GM12878 (cell line): ENCODE results near the gene ZNFX1. TPM values are rescaled to one million over a fixed set of nuclear protein-coding genes. Genes with fewer than 3 reads are reported as not detected.

ENCODE experiments used
- ATAC-seq: fragments of 200-7000 bp; cut with Tn5 transposase; 3 replicates; pipeline ENCODE4 v1.9.1; 2020; ENCODE audit warnings: mild to moderate bottlenecking, moderate library complexity
- BruUV-seq: library from RNA; stranded (reverse); fragments of 400-500 nt; replicated peaks from 2 replicates; lab custom pipeline; 2021; lab: Mats Ljungman, UMichigan
- CTCF ChIA-PET: fragments of 300-600 bp; sonication (Branson Sonifier 250); formaldehyde crosslinking; extraction: SDS; loops from one replicate; lab custom pipeline; 2021; ENCODE audit warnings: inconsistent platforms; lab: Yijun Ruan, JAX
- POLR2A ChIA-PET: fragments of 350-600 bp; formaldehyde crosslinking; extraction: SDS; loops from one replicate; lab custom pipeline; 2021; ENCODE audit warnings: inconsistent platforms; lab: Charles Lee
- RAD21 ChIA-PET: fragments of 300-600 bp; sonication (Branson Sonifier 250); formaldehyde crosslinking; loops from one replicate; lab custom pipeline; 2023; ENCODE audit warnings: antibody characterized with exemption; ENCODE audit not compliant: unreplicated experiment; lab: Charles Lee
- SMC1A ChIA-PET: fragments of 300-600 bp; sonication (Branson Sonifier 250); formaldehyde crosslinking; loops from one replicate; lab custom pipeline; 2023; ENCODE audit not compliant: unreplicated experiment, uncharacterized antibody; lab: Charles Lee
- DNase-seq: peaks from one replicate; pipeline ENCODE4 v3.0.0-alpha.2; 2011; ENCODE audit warnings: low read depth, low spot score
- FAIRE-seq: peaks from 3 replicates; lab custom pipeline; 2011; peaks lifted over from hg19 to GRCh38; lab: Jason Lieb, UNC
- H2AFZ ChIP-seq: 2 replicates; pipeline ENCODE4 v1.6.0; 2011; ENCODE audit warnings: low read depth, low read length, control low read depth; ENCODE audit not compliant: control insufficient read depth
- H3K27ac ChIP-seq: 2 replicates; pipeline ENCODE4 v1.5.1; 2011; ENCODE audit warnings: control low read depth; ENCODE audit not compliant: control insufficient read depth, insufficient read depth
- H3K27me3 ChIP-seq, 2 experiments: replicated peaks in 1 of 2; 2 replicates each; pipeline versions ENCODE4 v1.6.0 to v1.6.1; 2011; ENCODE audit warnings: low read length in 1 of 2; ENCODE audit not compliant: control insufficient read depth in 2 of 2, insufficient read depth in 2 of 2
- H3K36me3 ChIP-seq, 2 experiments: 2 replicates each; pipeline ENCODE4 v1.5.1; 2011; ENCODE audit warnings: low read length in 1 of 2; ENCODE audit not compliant: control insufficient read depth in 2 of 2, insufficient read depth in 2 of 2
- H3K4me1 ChIP-seq: 2 replicates; pipeline ENCODE4 v1.6.1; 2011; ENCODE audit warnings: mild to moderate bottlenecking, low read length, moderate library complexity, mixed read lengths; ENCODE audit not compliant: control insufficient read depth, insufficient read depth
- H3K4me2 ChIP-seq: 2 replicates; pipeline ENCODE4 v1.6.0; 2011; ENCODE audit warnings: control low read depth; ENCODE audit not compliant: control insufficient read depth, insufficient read depth
- H3K4me3 ChIP-seq: fragments of 200-600 bp; sonication (generic); 2 replicates; pipeline ENCODE4 v1.5.1; 2016
- H3K79me2 ChIP-seq: 2 replicates; pipeline ENCODE4 v1.6.0; 2011; ENCODE audit warnings: low read length; ENCODE audit not compliant: control insufficient read depth, insufficient read depth
- H3K9ac ChIP-seq: 2 replicates; pipeline ENCODE4 v1.8.0; 2011; ENCODE audit warnings: low read length, control low read depth, mixed read lengths; ENCODE audit not compliant: control insufficient read depth, insufficient read depth
- H3K9me3 ChIP-seq: replicated peaks from 3 replicates; pipeline ENCODE4 v1.5.1; 2011; ENCODE audit warnings: mild to moderate bottlenecking, low read length; ENCODE audit not compliant: control insufficient read depth, insufficient read depth
- H4K20me1 ChIP-seq: 2 replicates; pipeline ENCODE4 v1.6.0; 2011; ENCODE audit not compliant: control insufficient read depth, insufficient read depth
- CREB1 ChIP-seq: IDR thresholded peaks from 2 replicates; pipeline ENCODE4 v1.6.1; 2012; ENCODE audit warnings: low read depth, mild to moderate bottlenecking, inconsistent platforms
- DPF2 ChIP-seq: fragments of 450-650 bp; IDR thresholded peaks from 2 replicates; pipeline ENCODE4 v1.6.1; 2017; ENCODE audit warnings: mild to moderate bottlenecking
- ESRRA ChIP-seq: IDR thresholded peaks from 2 replicates; pipeline ENCODE4 v1.6.1; 2012; ENCODE audit warnings: mild to moderate bottlenecking, low read length, improper control_type of control experiment
- FOS ChIP-seq: IDR thresholded peaks from 3 replicates; pipeline ENCODE4 v1.6.1; 2011; ENCODE audit warnings: borderline replicate concordance; ENCODE audit not compliant: insufficient read length; ENCODE audit errors: extremely low read depth
- IKZF2 ChIP-seq, 2 experiments: fragments of 450-650 bp; IDR thresholded peaks; 2 replicates each; pipeline ENCODE4 v1.6.1; 2017; ENCODE audit warnings: mild to moderate bottlenecking in 2 of 2, moderate library complexity in 2 of 2
- PML ChIP-seq: IDR thresholded peaks from 2 replicates; pipeline ENCODE4 v1.6.1; 2012; ENCODE audit warnings: low read length, inconsistent platforms
- POLR2AphosphoS5 ChIP-seq: IDR thresholded peaks from 2 replicates; pipeline ENCODE4 v1.6.1; 2011; ENCODE audit warnings: mild to moderate bottlenecking, low read length, inconsistent platforms
- RFX5 ChIP-seq: IDR thresholded peaks from 2 replicates; pipeline ENCODE4 v1.6.1; 2011; ENCODE audit warnings: low read depth, low read length, improper control_type of control experiment
- SRF ChIP-seq, 2 experiments: IDR thresholded peaks; 2 replicates each; pipeline ENCODE4 v1.6.1; 2011; ENCODE audit warnings: low read depth in 2 of 2, low read length in 2 of 2, mild to moderate bottlenecking in 1 of 2, moderate library complexity in 1 of 2
- ZBED1 ChIP-seq: IDR thresholded peaks from 2 replicates; pipeline ENCODE4 v1.6.1; 2016; ENCODE audit warnings: borderline replicate concordance
- ZZZ3 ChIP-seq: IDR thresholded peaks from 2 replicates; pipeline ENCODE4 v1.6.1; 2011; ENCODE audit warnings: low read depth; ENCODE audit not compliant: control insufficient read depth, insufficient read length
- WGBS: methylation state at CpG from one replicate; pipeline ENCODE4 v1.1.6; 2016; ENCODE audit warnings: low lambda C conversion rate; ENCODE audit not compliant: insufficient replicate concordance, insufficient coverage; ENCODE audit errors: missing lambda C conversion rate; 5-methylcytosine and 5-hydroxymethylcytosine counted together
- in situ Hi-C: fragments of 300-500 bp; cut with MboI; formaldehyde crosslinking; loops from 9 replicates; pipeline ENCODE4 v1.14.3; 2018; ENCODE audit warnings: mixed read lengths
- intact Hi-C: fragments of 100-400 bp; cut with micrococcal nuclease; formaldehyde crosslinking; loops from one replicate; pipeline ENCODE4 v1.14.2; 2022; ENCODE audit not compliant: unreplicated experiment
- polyA plus RNA-seq, 11 experiments: library from polyadenylated mRNA; depleted of rRNA in 4 of 11; unstranded in 6 of 11; stranded (reverse) in 5 of 11; fragments of >200 nt; fragmentation: Nextera tagmentation in 4 of 11; fragmentation: Illumina TruSeq in 1 of 11; extraction: Ambion mirVana in 4 of 11; extraction: Trizol in 1 of 11; gene quantifications; 1 replicate in 1 of 11; 2 replicates in 10 of 11; pipeline versions ENCODE4 v1.2.1 to v1.2.3, GENCODE V29; 2011 to 2016; ENCODE audit warnings: inconsistent platforms in 2 of 11, missing spikeins in 2 of 11, low read depth in 1 of 11
- total RNA-seq, 4 experiments: library from RNA; depleted of rRNA in 3 of 4; stranded (reverse); fragments of >200 nt in 3 of 4; fragmentation: Illumina TruSeq in 1 of 4; extraction: Trizol in 1 of 4; gene quantifications; 2 replicates each; pipeline versions ENCODE4 v1.2.1 to v1.2.3, GENCODE V29; 2013 to 2021
- TF ChIP-seq, protein P1 (sequence below): fragments of 450-650 bp; IDR thresholded peaks from 2 replicates; pipeline ENCODE4 v1.6.1; 2014; ENCODE audit warnings: mild to moderate bottlenecking
- TF ChIP-seq, protein P2 (sequence below): fragments of 450-650 bp; IDR thresholded peaks from 2 replicates; pipeline ENCODE4 v1.6.1; 2017; ENCODE audit warnings: mild to moderate bottlenecking, moderate library complexity
- TF ChIP-seq, protein P3 (sequence below): IDR thresholded peaks from 2 replicates; pipeline ENCODE4 v1.6.1; 2012; ENCODE audit warnings: low read length, inconsistent platforms
- TF ChIP-seq, protein P4 (sequence below): fragments of 150-350 bp; IDR thresholded peaks from 2 replicates; pipeline ENCODE4 v1.6.1; 2014; ENCODE audit warnings: mild to moderate bottlenecking, low read depth, low read length

The ZNFX1 gene
- total and polyA plus RNA-seq, 10 of the 15 experiments (the other 5 are each of a cell fraction or from before 2014, with no cell fraction given) = 7.4 to 31.5 (median 25.6) TPM

DNA sequence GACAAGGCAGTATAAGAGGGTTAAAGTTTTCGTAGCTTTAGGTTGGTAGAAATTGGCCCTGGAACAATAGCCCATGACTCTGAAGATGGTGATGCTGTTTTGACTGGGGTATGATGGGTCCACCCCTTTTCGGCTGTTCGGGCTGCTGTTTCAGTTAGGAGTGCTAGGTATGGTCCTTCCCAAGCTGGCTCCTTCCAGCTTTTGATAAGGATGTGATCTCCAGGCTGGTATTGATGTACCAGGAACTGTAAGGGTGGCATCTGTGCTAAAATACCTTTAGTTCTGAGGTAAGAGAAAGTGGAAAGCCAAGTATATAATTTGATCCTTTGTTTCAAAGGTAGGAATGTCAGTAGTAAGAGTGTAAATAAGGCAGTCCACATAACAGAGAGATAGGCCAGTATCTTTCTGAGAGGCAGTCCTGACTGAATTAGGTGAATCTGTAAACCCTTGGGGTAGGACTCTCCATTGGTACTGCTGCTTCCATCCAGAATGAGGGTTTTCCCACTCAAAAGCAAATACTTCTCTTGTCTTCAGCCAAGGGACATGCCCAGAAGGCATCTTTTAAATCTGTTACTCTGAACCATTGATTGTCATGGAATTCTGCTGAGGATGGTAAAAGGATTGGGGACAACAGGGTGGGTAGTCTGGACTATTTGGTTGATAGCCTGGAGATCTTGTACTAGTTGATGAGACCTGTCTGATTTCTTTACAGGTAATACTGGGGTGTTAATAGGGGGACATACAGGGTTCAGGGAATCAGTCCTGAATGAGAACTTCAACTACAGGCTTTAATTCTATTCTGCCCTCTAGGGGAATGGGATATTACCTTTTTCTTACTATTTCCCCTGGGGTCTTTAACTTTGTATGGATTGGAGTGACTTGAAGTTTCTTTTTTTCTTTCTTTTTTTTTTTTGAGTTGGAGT lies 6.1 kb upstream of the ZNFX1 start:
- DNase-seq = no peak
- peak overlapping the region; percentile 98; the same call in 1 of the 2 replicates for H3K9ac ChIP-seq
- SMC1A ChIA-PET = interaction anchor here (0.6 to 3.3 kb wide), 6 partner anchors 10 to 1940 kb away, joined by 3 to 17 read pairs (median 4); no protein-coding TSS in a partner anchor
- H3K27me3 ChIP-seq = no peaks in the 10 kb centered on the region
- no TSS peak for BruUV-seq
- no peak for FAIRE-seq
- POLR2A ChIA-PET = interaction anchor here (0.6 to 4.0 kb wide), 5 partner anchors 9 to 420 kb away, joined by 3 to 25 read pairs (median 4); no protein-coding TSS in a partner anchor
- H3K4me1 ChIP-seq = peaks cover 12% of the 10 kb centered on the region
- in situ Hi-C loops = no loop called here
- H3K36me3 ChIP-seq = peaks cover 47 to 74% of the 10 kb centered on the region in 2 experiments
- RAD21 ChIA-PET = interaction anchor here (1.0 kb wide), 1 partner anchor 20 kb away, joined by 3 read pairs; no protein-coding TSS in a partner anchor
- peaks cover 41% of the 10 kb centered on the region for H3K9me3 ChIP-seq
- peak overlapping the region; percentile 28; the same call in 1 of the 2 replicates for H3K27ac ChIP-seq
- peaks cover 34% of the 10 kb centered on the region for H4K20me1 ChIP-seq
- H3K79me2 ChIP-seq = peaks cover 94% of the 10 kb centered on the region
- ATAC-seq = peak; percentile 9
- WGBS = 0% methylated on average over 3 of the region's 3 CpGs
- no peak overlapping the region for H2AFZ ChIP-seq
- CTCF ChIA-PET = interaction anchor here (1.2 to 3.0 kb wide), 4 partner anchors 10 to 38 kb away, joined by 3 to 8 read pairs (median 3); no protein-coding TSS in a partner anchor
- H3K4me3 ChIP-seq = peak overlapping the region; percentile 95
- peak overlapping the region; percentile 74 for H3K4me2 ChIP-seq
- intact Hi-C loops = no loop called here
- TF ChIP-seq ZZZ3 (no peak), IKZF2 (IDR thresholded peaks at IDR 0.05) (no peak), DPF2 (no peak), RFX5 (no peak), FOS (no peak), CREB1 (no peak), ESRRA (no peak), PML (peak; percentile 33; the same call in 1 of the 2 replicates), SRF (IDR thresholded peaks at IDR 0.05; ENCODE audit: low read depth in 2 of 2, low read length in 2 of 2) (no peak), POLR2AphosphoS5 (peak; percentile 62), ZBED1 (peak; percentile 19; the same call in 1 of the 2 replicates)
- TF ChIP-seq, protein P1, sequence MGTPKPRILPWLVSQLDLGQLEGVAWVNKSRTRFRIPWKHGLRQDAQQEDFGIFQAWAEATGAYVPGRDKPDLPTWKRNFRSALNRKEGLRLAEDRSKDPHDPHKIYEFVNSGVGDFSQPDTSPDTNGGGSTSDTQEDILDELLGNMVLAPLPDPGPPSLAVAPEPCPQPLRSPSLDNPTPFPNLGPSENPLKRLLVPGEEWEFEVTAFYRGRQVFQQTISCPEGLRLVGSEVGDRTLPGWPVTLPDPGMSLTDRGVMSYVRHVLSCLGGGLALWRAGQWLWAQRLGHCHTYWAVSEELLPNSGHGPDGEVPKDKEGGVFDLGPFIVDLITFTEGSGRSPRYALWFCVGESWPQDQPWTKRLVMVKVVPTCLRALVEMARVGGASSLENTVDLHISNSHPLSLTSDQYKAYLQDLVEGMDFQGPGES = no peak
- TF ChIP-seq, protein P2, sequence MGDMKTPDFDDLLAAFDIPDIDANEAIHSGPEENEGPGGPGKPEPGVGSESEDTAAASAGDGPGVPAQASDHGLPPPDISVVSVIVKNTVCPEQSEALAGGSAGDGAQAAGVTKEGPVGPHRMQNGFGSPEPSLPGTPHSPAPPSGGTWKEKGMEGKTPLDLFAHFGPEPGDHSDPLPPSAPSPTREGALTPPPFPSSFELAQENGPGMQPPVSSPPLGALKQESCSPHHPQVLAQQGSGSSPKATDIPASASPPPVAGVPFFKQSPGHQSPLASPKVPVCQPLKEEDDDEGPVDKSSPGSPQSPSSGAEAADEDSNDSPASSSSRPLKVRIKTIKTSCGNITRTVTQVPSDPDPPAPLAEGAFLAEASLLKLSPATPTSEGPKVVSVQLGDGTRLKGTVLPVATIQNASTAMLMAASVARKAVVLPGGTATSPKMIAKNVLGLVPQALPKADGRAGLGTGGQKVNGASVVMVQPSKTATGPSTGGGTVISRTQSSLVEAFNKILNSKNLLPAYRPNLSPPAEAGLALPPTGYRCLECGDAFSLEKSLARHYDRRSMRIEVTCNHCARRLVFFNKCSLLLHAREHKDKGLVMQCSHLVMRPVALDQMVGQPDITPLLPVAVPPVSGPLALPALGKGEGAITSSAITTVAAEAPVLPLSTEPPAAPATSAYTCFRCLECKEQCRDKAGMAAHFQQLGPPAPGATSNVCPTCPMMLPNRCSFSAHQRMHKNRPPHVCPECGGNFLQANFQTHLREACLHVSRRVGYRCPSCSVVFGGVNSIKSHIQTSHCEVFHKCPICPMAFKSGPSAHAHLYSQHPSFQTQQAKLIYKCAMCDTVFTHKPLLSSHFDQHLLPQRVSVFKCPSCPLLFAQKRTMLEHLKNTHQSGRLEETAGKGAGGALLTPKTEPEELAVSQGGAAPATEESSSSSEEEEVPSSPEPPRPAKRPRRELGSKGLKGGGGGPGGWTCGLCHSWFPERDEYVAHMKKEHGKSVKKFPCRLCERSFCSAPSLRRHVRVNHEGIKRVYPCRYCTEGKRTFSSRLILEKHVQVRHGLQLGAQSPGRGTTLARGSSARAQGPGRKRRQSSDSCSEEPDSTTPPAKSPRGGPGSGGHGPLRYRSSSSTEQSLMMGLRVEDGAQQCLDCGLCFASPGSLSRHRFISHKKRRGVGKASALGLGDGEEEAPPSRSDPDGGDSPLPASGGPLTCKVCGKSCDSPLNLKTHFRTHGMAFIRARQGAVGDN = no peak
- TF ChIP-seq, protein P3, sequence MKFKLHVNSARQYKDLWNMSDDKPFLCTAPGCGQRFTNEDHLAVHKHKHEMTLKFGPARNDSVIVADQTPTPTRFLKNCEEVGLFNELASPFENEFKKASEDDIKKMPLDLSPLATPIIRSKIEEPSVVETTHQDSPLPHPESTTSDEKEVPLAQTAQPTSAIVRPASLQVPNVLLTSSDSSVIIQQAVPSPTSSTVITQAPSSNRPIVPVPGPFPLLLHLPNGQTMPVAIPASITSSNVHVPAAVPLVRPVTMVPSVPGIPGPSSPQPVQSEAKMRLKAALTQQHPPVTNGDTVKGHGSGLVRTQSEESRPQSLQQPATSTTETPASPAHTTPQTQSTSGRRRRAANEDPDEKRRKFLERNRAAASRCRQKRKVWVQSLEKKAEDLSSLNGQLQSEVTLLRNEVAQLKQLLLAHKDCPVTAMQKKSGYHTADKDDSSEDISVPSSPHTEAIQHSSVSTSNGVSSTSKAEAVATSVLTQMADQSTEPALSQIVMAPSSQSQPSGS = peak; percentile 38
- TF ChIP-seq, protein P4, sequence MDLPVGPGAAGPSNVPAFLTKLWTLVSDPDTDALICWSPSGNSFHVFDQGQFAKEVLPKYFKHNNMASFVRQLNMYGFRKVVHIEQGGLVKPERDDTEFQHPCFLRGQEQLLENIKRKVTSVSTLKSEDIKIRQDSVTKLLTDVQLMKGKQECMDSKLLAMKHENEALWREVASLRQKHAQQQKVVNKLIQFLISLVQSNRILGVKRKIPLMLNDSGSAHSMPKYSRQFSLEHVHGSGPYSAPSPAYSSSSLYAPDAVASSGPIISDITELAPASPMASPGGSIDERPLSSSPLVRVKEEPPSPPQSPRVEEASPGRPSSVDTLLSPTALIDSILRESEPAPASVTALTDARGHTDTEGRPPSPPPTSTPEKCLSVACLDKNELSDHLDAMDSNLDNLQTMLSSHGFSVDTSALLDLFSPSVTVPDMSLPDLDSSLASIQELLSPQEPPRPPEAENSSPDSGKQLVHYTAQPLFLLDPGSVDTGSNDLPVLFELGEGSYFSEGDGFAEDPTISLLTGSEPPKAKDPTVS = no peak
